GM19372 (cell line): Measurements from ENCODE around the gene RPS6KB2.

Source experiments
- ATAC-seq: cut with Tn5 transposase; IDR thresholded peaks from one replicate; pipeline ENCODE4 v1.9.1; 2021; ENCODE audit warnings: mild to moderate bottlenecking, low read depth, moderate library complexity; ENCODE audit not compliant: unreplicated experiment

Gene RPS6KB2

DNA sequence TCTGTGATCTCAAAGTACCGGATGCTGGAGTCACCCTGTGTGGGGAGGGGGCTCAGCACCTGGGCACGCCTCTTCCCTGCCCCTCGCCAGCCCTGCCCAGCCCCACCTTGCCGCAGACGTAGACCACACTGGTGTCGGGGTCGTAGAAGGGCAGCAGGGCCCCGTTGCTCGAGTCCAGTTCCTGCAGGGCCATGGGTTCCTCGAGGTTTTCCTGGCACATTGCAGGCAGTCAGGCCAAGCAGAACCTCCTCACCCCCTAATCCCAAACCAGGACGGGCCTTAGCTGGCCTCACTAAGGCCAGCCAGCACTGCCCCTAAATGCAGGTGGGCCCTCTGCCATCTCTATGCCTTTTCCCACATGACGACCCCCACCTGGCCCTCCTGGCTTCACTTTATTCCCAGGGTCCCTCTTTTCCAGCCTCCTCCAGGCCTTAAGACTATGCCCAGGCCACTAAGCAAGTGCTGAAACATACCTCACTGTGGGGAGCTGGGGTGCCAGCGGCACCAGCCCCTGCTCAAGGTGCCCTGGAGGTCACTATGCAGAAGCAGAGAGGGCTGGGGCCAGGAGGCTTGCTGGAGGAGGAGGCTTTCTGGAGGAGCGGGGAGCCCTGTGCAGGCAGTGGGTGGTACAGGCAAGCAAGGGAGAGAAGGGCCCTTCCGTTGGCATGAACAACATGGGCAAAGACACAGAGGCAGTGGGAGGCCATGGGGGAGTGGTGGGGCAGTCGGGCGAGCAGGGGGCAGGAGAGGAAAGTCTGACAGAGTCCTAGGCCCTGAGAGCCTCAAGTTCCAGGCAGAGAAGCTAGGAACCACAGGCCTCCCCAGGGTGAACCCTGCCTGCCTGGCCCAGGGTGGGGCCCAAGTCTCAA, 12.2 kb downstream of the RPS6KB2 start:
- no peak for ATAC-seq

DNA sequence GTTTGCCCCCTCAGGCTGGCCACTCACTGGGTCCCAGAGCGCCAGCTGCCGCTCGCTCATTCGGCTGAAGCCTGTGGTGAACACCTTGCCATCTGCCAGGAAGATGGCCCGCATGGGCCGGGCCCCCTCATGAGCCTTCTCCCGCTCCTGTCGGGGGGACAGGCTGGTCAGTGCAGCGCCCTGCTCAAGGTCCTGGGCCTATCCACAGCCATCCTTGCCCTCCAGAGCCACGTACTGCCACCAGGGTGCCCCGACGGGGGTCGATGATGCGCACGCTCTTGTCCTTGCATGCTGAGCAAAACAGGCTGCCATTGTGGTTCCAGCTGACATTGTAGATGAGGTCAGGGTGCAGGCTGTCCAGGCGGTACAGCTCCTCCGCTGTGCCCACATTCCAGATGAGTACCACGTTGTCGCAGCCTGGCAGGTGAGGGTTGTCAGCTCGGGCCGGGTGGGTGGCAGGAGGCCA, 12.8 kb downstream of the RPS6KB2 start:
- ATAC-seq, result no peak

DNA sequence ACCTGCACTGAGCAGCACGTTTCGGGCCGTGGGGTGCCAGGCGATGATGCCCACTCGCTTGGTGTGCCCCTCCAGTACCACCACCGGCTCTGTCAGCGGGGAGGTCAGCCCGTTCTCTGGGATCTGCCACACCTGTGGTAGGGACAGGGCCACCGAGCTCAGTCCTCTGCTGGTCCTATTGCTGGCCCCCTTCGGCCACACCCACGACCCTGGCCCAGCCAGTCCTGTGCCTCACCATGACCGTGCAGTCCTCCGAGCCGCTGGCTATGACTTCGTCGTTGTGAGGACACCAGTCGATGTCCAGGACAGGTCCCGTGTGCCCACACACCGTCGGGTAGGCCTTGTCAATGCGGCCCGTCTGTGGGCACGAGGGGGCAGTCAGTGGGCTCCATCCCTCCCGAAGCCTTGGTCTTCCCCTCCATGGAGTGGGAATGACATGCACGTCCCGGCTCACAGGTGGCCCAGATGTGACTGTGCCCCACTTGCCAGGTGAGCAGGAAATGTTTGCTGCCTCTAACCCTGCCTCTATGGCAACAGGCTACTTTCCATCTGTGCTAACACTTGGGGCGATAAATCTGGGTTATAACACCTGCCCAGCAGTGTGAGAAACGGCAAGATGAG, 13.5 kb downstream of the RPS6KB2 start:
- ATAC-seq, result no peak

DNA sequence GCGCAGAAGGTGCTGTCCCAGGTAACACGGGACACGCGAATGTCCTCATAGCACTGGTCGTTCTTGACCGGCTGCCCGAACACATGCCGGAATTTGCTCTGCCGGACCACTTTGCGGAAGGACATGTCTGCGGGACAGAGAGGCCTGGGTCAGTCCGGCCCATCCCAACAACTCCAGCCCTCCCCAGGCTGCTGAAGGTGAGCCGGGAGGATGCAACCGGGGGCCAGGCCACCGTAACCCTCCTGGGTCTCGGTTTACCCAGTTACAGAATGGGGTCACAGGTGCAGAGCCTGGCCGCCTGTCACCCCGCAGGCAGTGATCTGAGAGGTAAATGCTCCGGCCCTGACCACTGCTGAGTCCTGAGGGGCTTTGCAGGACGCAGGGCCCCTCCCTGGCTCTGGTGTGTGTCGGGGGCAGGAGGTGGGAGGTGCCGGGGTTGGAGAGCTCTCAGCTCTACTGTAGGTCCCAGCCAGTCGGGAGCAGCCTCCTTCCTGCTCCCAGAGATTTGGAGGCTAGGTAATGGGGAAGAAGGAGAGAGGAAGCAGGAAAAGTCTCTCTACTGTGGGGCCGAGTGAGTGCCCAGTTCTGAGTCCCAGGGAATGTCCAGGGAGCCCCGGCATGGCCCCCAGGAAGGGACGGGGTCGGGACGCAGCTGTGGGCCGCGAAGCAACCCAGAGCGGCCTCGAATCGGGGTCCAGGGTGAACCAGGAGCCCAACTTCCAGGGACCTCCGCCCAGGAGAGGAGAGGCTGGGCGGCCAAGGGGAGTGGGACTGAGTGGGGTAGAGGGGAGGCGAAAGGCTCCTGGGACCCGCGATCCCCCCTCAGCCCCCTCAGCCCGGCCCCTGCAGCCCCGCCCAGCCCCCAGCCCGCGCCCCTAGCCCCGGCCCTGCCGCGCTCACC, 14.5 kb downstream of the RPS6KB2 start:
- ATAC-seq, result no peak

DNA sequence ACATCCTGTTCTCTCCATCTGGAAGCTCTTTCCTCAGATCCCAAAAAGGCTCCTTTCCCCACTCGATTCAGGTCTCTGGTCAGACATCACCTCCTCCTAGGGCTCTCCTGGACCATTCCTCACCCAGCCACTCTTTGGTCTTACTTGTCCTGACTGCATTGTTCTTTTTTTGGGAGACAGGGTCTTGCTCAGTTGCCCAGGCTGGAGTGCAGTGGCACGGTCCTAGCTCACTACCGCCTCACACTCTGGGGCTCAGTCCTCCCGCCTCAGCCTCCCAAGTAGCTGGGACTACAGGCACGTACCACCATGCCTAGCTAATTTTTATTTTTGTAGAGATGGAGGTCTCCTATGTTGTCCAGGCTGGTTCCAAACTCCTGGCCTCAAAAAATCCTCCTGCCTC, 17.2 kb downstream of the RPS6KB2 start:
- no peak for ATAC-seq

DNA sequence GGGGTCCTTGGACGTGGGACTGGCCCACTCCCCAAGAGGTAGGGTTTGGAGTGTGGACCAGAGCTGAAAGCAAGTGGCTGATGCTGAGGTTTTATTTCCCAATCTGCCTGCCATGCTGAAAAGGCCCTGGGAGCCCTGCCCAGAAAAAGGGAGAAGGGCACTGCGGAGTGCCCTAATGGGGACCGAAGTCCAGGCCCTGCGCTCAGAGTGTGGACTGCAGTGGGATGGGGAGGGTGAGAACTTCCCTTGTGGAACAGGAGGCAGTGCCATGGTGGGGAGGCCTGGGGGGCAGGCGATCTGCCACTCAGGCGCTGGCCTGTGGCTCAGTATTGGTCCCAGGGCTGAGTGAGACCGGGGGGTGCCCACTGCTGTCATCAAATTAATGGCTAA, 19.9 kb downstream of the RPS6KB2 start:
- ATAC-seq, result no peak

DNA sequence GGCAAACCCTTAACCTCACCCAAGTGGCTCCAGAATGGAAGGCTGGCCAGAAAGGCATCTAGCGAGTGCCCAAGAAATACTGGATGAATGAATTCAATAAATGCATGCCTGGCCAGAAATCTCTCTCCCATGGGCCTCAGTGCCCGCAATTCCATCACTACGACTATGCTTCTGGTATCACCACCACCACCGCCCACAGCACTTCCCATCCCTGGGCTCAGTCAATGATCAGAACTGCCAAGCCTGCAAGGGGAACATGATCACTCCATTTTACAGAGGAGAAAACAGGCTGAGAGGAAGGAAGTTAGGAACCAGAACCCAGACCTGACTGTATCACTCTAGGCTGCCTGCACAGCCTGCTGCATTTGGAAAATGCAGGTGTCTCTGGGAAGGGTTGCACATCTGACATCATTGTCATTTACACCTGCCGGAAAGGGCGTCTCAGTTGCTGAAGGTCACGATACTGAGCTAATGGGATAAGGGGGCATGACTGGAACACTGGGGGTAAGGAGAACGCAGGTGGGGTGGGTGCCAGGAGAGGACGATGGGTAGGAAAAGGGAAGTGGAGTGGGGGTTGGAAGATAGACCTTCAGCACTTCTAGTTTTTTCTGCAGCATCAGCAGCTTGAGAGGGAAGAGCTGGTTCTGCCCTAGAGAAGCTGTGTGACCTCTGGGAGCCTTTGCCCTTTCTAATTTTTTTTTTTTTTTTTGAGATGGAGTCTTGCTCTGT, 21.0 kb downstream of the RPS6KB2 start:
- no peak for ATAC-seq

DNA sequence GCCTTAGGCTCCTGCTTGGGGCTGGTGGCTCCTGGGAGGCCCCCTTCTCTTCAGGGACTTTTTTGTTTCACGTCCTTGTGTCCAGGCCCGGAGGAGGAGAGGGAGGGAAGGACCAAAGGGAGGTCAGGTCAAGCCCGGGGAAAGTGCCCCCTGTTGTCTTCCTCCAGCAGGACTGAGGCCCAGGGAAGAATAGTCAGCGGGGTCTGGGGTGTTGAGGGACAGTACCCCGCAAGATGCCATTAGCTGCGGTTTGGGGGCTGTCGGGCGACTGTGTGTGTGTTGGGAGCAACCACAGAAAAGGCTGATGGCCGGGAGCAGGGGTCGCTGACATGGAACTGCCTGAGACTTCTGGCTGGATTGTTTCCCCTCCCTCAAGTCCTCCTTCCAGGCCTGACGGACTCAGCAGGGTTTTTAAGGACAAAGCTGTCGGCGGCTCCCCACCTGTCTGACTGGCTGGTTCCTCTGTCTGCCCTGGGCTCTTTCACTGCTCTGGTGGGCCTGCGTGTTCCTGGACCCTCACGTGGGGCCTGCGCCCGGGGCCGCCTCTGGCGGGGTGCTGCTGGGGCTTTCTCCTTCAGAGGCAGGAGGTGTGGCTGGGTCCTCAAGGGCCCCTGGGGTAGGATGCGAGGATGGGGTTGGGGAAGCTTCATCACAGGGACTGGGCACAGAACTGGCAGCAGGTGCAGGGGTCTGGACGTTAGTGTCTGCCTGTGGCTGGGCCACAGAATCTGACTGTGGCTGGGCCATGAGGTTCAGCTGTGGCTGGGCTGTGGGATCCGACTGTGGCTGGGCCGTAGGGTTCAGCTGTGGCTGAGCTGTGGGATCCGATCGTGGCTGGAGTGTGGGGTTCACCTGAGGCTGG, 22.7 kb downstream of the RPS6KB2 start:
- ATAC-seq, result no peak

DNA sequence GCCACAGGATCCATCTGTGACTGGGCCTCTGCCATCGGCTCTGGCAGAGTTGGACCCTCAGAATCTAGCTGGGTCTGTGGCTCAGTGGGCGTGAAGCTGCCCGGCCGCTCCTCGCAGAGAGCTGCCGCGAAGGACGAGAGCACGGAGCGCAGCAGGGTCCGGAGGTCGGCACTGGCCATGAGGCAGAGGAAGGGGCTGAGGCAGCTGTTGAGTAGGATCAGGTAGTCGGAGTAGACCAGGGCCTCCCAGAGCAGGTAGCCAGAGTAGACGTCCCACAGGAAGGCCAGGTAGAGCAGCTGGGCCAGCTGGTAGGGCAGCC, 23.3 kb downstream of the RPS6KB2 start:
- ATAC-seq, result no peak

DNA sequence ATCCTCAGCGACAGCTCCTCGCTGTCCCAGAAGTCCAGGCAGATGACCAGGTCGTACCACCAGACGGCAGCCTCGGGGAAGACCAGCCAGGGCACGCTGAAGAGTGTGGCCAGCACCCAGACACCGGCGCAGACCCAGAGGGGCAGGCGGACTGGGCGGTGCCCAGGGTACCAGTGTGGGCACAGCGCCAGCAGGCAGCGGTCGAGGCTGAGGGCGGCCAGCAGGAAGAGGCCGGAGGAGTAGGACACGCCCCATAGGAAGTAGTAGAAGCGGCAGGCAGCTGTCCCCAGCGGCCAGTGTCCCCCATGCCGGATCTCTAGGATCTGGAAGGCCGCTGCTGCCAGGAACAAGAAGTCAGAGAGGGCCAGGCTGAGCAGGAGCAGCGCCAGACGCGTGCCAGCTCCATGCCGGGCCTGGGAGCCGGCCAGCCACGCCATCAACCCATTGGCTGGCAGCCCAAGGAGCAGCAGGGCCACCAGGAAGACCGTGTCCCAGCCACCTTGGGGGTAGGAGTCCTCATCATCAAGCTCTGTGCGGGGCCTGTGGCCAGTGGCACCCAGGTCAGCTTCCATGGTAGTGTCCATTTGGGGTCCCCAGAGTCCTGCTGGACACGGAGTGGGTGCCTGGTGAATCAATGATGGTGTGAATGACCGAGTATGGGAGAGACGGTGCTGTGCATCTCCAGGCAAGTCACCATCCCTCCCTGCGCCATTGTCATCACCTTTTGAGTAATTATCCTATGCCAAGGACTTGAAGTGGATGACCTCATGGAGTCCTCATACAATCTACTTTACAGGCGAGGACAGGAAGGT, 24.1 kb downstream of the RPS6KB2 start, which contains the start of gene GPR152:
GPR152 (minus strand) TSS at position 589 of the 812 bp plus-strand sequence; CDS start at position 584, 5 bp downstream.
- ATAC-seq, result no peak

DNA sequence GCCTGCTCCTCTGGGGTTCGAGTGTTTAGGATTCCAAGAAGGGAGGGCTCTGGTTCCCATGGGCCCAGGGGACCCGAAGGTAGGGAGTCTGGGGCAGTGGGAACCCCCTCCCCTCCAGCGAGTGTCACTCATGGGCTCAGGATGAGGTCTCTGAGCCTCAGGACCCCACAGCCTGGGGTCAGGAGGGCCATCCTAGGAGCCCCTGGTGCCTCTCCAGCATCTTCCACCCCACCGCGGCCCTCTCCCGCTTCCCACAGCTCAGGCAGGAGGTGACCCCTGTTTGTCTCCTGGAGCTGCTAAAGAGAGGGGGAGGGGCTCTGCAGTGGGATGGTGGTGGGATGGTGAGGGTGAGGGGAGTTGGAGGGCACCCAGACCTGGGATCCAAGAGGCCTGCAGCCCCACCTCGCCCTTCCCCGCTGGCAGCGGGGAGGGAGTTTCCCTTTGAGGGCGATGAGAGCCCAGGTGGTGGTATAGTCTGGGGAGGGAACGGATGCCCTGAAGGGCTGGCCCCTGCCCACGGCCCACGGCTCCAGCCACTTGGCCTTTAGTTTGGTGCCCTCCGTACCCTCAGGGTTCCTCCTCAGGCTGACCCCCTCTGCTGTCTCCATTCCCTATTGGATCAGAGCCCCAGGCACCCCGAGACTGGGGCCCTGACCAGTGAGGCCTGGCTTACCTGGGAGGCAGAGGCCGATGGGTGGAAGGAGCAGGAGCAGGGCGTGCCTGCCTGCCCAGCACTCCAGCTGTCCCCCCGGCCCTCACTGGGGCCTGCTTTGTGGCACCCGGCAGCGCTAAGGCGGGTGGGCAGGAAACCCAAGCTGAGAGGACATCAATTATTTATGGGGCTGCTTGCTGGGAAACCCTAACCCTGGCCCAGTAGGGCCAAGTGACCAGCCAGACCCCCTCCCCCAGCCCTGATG, 25.8 kb downstream of the RPS6KB2 start:
- no peak for ATAC-seq

DNA sequence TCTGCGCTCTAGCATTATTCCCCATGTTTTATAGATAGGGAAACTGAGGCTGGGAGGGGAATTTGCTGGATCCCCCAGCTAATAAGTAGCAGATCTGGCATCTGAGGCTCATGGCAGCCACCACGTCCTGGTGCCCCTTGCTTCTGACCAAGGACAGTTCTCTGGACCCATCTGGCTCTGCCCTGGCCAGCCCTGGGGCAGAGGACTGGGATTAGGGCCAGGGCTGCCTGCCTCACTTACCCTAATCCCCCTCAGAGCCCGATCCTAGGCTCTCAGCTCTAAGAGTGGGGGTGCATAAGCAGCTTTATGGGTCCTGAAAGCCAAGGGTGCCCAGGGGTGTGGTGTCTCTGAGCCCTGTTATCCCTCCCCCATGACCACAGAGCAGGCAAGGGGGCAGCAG, 26.8 kb downstream of the RPS6KB2 start, which contains the start of gene CABP4:
CABP4 (plus strand) TSS at position 301 of the 400 bp plus-strand sequence; CDS start at position 371, 70 bp downstream.
- ATAC-seq, result no peak

DNA sequence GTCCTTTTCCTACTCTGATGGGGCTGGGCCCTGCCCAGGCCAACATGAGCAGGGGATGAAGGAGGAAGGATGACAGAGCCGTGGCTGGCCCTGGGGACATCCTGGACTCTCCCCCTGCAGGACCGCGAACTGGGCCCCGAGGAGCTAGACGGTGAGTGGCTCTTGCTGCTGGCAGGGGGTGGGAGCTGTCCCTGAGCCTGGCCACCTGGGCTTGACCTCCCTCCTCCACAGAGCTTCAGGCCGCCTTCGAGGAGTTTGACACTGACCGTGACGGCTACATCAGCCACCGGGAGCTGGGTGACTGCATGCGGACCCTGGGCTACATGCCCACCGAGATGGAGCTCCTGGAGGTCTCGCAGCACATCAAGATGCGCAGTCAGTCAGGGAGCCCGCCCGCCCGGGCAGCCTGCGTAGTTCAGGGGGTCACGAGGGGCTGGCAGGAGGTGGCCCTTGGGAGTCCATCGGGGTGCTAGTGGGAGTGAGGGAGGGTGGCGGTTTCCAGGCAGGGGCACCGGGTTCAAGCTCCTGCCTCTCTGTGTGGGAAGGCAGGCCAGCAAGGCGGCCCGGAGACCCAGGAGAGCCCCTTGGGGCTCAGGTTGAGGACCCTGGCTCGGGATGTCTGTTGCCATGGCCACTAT, 27.9 kb downstream of the RPS6KB2 start:
- no peak for ATAC-seq

DNA sequence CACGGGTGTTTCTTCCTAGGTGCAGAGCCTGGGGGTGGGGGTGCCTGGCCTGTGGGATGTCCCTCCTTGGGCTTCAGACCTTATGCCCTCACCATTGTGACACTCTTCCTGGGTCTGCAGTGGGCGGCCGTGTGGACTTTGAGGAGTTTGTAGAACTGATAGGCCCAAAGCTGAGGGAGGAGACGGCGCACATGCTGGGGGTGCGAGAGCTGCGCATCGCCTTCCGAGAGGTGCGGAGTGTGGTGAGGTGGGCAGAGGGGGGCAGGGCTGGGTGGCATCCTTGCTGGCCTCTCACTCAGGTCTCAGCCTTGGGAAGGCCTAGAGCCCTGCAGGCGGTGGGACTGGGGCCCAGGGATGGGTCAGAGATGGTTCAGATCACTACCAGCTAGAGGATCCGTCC, 29.2 kb downstream of the RPS6KB2 start:
- ATAC-seq, result no peak

DNA sequence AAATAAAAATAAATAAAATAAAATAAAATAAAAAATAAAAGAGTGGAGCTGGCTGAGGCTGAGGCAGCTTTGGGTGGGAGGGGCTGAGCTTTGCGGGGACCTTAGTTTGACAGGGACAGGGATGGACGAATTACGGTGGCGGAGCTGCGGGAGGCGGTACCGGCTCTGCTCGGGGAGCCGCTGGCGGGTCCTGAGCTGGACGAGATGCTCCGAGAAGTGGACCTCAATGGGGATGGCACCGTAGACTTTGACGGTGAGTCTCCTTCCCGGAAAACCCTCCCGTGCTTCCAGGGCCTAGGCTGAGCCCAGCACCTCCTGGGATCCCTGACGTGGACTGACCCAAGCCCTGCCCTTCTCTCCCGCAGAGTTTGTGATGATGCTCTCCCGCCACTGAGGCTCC, 30.0 kb downstream of the RPS6KB2 start:
- no peak for ATAC-seq

DNA sequence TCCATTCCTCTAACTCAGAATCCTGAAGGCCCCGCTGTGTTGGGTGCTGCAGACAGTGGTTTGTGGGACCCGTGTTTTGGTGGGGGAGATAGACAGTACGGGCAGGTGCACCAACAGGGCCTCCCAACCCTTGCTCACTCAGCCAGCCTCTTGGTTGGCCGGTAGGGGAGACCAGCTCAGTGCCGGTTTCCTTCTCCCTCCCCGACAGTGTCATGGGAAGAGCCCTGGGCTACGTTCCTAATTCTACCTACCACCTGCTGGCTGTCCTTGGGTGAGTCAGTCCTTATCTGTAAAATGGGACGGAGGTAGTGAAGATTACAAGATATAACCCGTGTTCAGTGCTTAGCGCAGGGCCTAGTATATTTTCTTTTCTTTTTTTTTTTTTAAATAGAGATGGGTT, 34.9 kb downstream of the RPS6KB2 start:
- no peak for ATAC-seq
